Mesothelial cell of epicardium (in vitro differentiated cells): ENCODE results near the gene KRTAP4-16. TPM values are rescaled to one million over a fixed set of nuclear protein-coding genes. Genes with fewer than 3 reads are reported as not detected.
"Not testable (repeated sequence)": the region's sequence is repeated elsewhere in the genome, so short reads cannot be mapped to it uniquely, and the experiment has no call there.

ENCODE experiments used
- DNase-seq, 2 experiments: peaks; one replicate each; pipeline ENCODE4 v3.0.0; 2021; ENCODE audit warnings: low spot score in 2 of 2; ENCODE audit not compliant: unreplicated experiment in 2 of 2
- H3K27ac Mint-ChIP-seq: 2 replicates; pipeline ENCODE4 v1.8.0; 2021; ENCODE audit warnings: mixed read lengths
- H3K27me3 Mint-ChIP-seq: 2 replicates; pipeline ENCODE4 v1.8.0; 2021; ENCODE audit warnings: low read depth, mixed read lengths
- H3K36me3 Mint-ChIP-seq: 2 replicates; pipeline ENCODE4 v1.8.0; 2021; ENCODE audit warnings: mixed read lengths
- H3K4me1 Mint-ChIP-seq: 2 replicates; pipeline ENCODE4 v1.8.0; 2021; ENCODE audit warnings: mixed read lengths
- H3K4me3 Mint-ChIP-seq: 2 replicates; pipeline ENCODE4 v1.8.0; 2021; ENCODE audit warnings: mild to moderate bottlenecking, moderate library complexity, mixed read lengths
- H3K9me3 Mint-ChIP-seq: 2 replicates; pipeline ENCODE4 v1.8.0; 2021; ENCODE audit warnings: mixed read lengths
- CTCF ChIP-seq: fragments of 200-600 bp; sonication (generic); IDR thresholded peaks from one replicate; pipeline ENCODE4 v1.5.0; 2021; ENCODE audit warnings: antibody characterized with exemption; ENCODE audit not compliant: unreplicated experiment
- total RNA-seq: library from RNA; stranded (reverse); gene quantifications from 3 replicates; pipeline ENCODE4 v1.2.1, GENCODE V29; 2021

The KRTAP4-16 gene
- total RNA-seq, 1 donor from 2014 or later: not detected

GRCh38 chr17:41096055-41096454 lies 6.0 kb downstream of the KRTAP4-16 start:
- H3K9me3 Mint-ChIP-seq: peaks cover 10% of the 10 kb centered on the region
- no peak overlapping the region for H3K27ac Mint-ChIP-seq
- peaks cover 41% of the 10 kb centered on the region for H3K4me1 Mint-ChIP-seq

GRCh38 chr17:41088760-41089352 lies 13.2 kb downstream of the KRTAP4-16 start:
- not testable (repeated sequence) for DNase-seq, H3K4me3 Mint-ChIP-seq, H3K36me3 Mint-ChIP-seq, H3K4me1 Mint-ChIP-seq, H3K27me3 Mint-ChIP-seq, H3K27ac Mint-ChIP-seq
- peaks cover 15% of the 10 kb centered on the region for H3K9me3 Mint-ChIP-seq

More at GRCh38 chr17:41096055-41096454, 6.0 kb downstream of the KRTAP4-16 start:
- Mint-ChIP-seq H3K4me3 (no peak overlapping the region), H3K27me3 (peaks cover 6% of the 10 kb centered on the region), H3K36me3 (peaks cover 4% of the 10 kb centered on the region)
- no peak for TF ChIP-seq CTCF
- DNase-seq: no peak

- not testable (repeated sequence) for H3K4me3 Mint-ChIP-seq, H3K36me3 Mint-ChIP-seq, DNase-seq, H3K27ac Mint-ChIP-seq, H3K9me3 Mint-ChIP-seq, H3K27me3 Mint-ChIP-seq
- peaks cover 22% of the 10 kb centered on the region for H3K4me1 Mint-ChIP-seq
Measured at GRCh38 chr17:41084100-41084856, 17.7 kb downstream of the KRTAP4-16 start, which contains the start of gene KRTAP4-7. Gene KRTAP4-7, plus strand, starts transcription at chr17:41084150. Its CDS starts 57 bp downstream, at chr17:41084207.

GRCh38 chr17:41083427-41083826 lies 18.6 kb downstream of the KRTAP4-16 start:
- H3K36me3 Mint-ChIP-seq, DNase-seq, H3K4me3 Mint-ChIP-seq, H3K27me3 Mint-ChIP-seq, H3K9me3 Mint-ChIP-seq, H3K27ac Mint-ChIP-seq: not testable (repeated sequence)
- peaks cover 22% of the 10 kb centered on the region for H3K4me1 Mint-ChIP-seq

- H3K9me3 Mint-ChIP-seq: peaks cover 8% of the 10 kb centered on the region
- H3K4me1 Mint-ChIP-seq: peaks cover 19% of the 10 kb centered on the region
- DNase-seq: no peak
- peaks cover 6% of the 10 kb centered on the region for H3K27me3 Mint-ChIP-seq
- no peak for TF ChIP-seq CTCF
- no peak overlapping the region for H3K4me3 Mint-ChIP-seq
- peak overlapping the region; percentile 76 for H3K27ac Mint-ChIP-seq
- no peaks in the 10 kb centered on the region for H3K36me3 Mint-ChIP-seq
Measured at GRCh38 chr17:41082626-41083025, 19.4 kb downstream of the KRTAP4-16 start.

GRCh38 chr17:41076788-41077187 lies 25.2 kb downstream of the KRTAP4-16 start:
- no peak for TF ChIP-seq CTCF
- H3K9me3 Mint-ChIP-seq: peaks cover 8% of the 10 kb centered on the region
- no peak overlapping the region for H3K27ac Mint-ChIP-seq
- no peaks in the 10 kb centered on the region for H3K27me3 Mint-ChIP-seq
- no peak for DNase-seq
- H3K4me3 Mint-ChIP-seq: no peak overlapping the region
- H3K4me1 Mint-ChIP-seq: no peaks in the 10 kb centered on the region
- no peaks in the 10 kb centered on the region for H3K36me3 Mint-ChIP-seq

GRCh38 chr17:41073676-41074075 lies 28.3 kb downstream of the KRTAP4-16 start:
- no peak for DNase-seq
- Mint-ChIP-seq H3K36me3 (no peaks in the 10 kb centered on the region), H3K4me1 (no peaks in the 10 kb centered on the region), H3K27me3 (no peaks in the 10 kb centered on the region), H3K27ac (no peak overlapping the region), H3K9me3 (peaks cover 3% of the 10 kb centered on the region), H3K4me3 (no peak overlapping the region)
- TF ChIP-seq CTCF: no peak
